Spleen (tissue), 3 donors: ENCODE data around the gene REC114.

Experiments used
- POLR2A ChIP-seq, 3 donors: fragments of 450-650 bp; IDR thresholded peaks; one replicate each; pipeline ENCODE4 v1.5.1; 2017; ENCODE audit warnings: antibody characterized with exemption in 3 of 3, mild to moderate bottlenecking in 1 of 3
- POLR2AphosphoS5 ChIP-seq, 3 donors: sonication (generic); formaldehyde crosslinking; IDR thresholded peaks; one replicate each; pipeline ENCODE4 v1.5.1; 2017; ENCODE audit warnings: antibody characterized with exemption in 3 of 3

- TF ChIP-seq POLR2A (IDR thresholded peaks at IDR 0.05), result no peak
- TF ChIP-seq POLR2AphosphoS5 (IDR thresholded peaks at IDR 0.05), result no peak
Measured at GRCh38 chr15:73590263-73590662, 147.3 kb downstream of the REC114 start.
